Astrocyte (in vitro differentiated cells and primary cell): ENCODE measurements around the gene PALS1.

Experiments
- CTCF ChIP-seq: IDR thresholded peaks from 2 replicates; pipeline ENCODE4 v1.5.1; 2011; ENCODE audit warnings: low read depth, mild to moderate bottlenecking, inconsistent platforms, low read length, moderate library complexity; ENCODE audit not compliant: insufficient read depth
- EZH2 ChIP-seq: IDR thresholded peaks from 2 replicates; pipeline ENCODE4 v1.6.1; 2012; ENCODE audit warnings: mild to moderate bottlenecking, low read length, inconsistent platforms; ENCODE audit not compliant: insufficient read depth

- TF ChIP-seq CTCF (no peak), EZH2 (no peak)
These were observed 19.7 kb downstream of the PALS1 start for GRCh38 chr14:67260965-67261364.
